Lower leg skin (tissue), 4 donors: ENCODE results near the gene FGFRL1. TPM values are rescaled to one million over a fixed set of nuclear protein-coding genes. Genes with fewer than 3 reads are reported as not detected.
A peak's percentile ranks its signal among the peaks of the same experiment; 100 is the strongest.
"Not testable (repeated sequence)": the region's sequence is repeated elsewhere in the genome, so short reads cannot be mapped to it uniquely, and the experiment has no call there.

Experiments used
- DNase-seq, 2 donors: peaks; one replicate each; pipeline ENCODE4 v3.0.0-alpha.2; 2019; ENCODE audit warnings: low spot score in 2 of 2
- H3K4me3 ChIP-seq: fragments of 200-600 bp; sonication (generic); 2 replicates; pipeline ENCODE4 v1.5.1; 2017; ENCODE audit warnings: mild to moderate bottlenecking, low read depth; ENCODE audit not compliant: poor library complexity, severe bottlenecking
- CTCF ChIP-seq, 3 donors: fragments of 450-650 bp; IDR thresholded peaks; one replicate each; pipeline ENCODE4 v1.5.1; 2016; ENCODE audit warnings: antibody characterized with exemption in 3 of 3, mild to moderate bottlenecking in 3 of 3, moderate library complexity in 2 of 3
- POLR2A ChIP-seq, 2 donors: fragments of 450-650 bp; IDR thresholded peaks; one replicate each; pipeline ENCODE4 v1.6.1; 2016 to 2017; ENCODE audit warnings: antibody characterized with exemption in 2 of 2, mild to moderate bottlenecking in 1 of 2, moderate library complexity in 1 of 2
- WGBS, 2 donors: methylation state at CpG; one replicate each; pipeline ENCODE4 v1.1.5; 2018; 5-methylcytosine and 5-hydroxymethylcytosine counted together
- intact Hi-C: fragments of 100-400 bp; cut with DNase I; formaldehyde crosslinking; loops from one replicate; pipeline ENCODE4 v1.15.0; 2023; ENCODE audit warnings: low total_unique reads
- total RNA-seq, 4 donors: library from RNA; depleted of rRNA; stranded (reverse); fragments of >200 nt; gene quantifications; one replicate each; pipeline ENCODE4 v1.1.0, GENCODE V29; 2016

The FGFRL1 gene
- total RNA-seq, 4 donors from 2014 or later = 7.4 to 13.7 (median 10.7) TPM

GRCh38 chr4:973431-974397 lies 37.7 kb upstream of the FGFRL1 start, which contains the start of gene DGKQ:
Gene DGKQ (minus strand): TSS chr4:973569. CDS start chr4:973482, 87 bp downstream.
- DNase-seq = peak; percentile 77 to 96
- TF ChIP-seq CTCF (IDR thresholded peaks at IDR 0.05) (no peak), POLR2A (IDR thresholded peaks at IDR 0.05) (no peak)
- 34 to 45% methylated on average over 24 to 61 of the region's 123 CpGs for WGBS, 2 donors
- peak within 1 kb of the TSS; percentile 67 for H3K4me3 ChIP-seq
- intact Hi-C loops = no loop called here

- DNase-seq = no peak
- 79 to 80% methylated on average over 4 to 8 of the region's 9 CpGs for WGBS, 2 donors
- no peak overlapping the region for H3K4me3 ChIP-seq
- intact Hi-C loops = no loop called here
- TF ChIP-seq POLR2A (IDR thresholded peaks at IDR 0.05) (no peak), CTCF (IDR thresholded peaks at IDR 0.05) (no peak)
Measured at GRCh38 chr4:974668-975067, 36.8 kb upstream of the FGFRL1 start.

GRCh38 chr4:976016-976415 lies 35.4 kb upstream of the FGFRL1 start:
- DNase-seq, H3K4me3 ChIP-seq, intact Hi-C loops: not testable (repeated sequence)
- WGBS, 2 donors = 90 to 94% methylated on average over 4 to 13 of the region's 25 CpGs

GRCh38 chr4:978957-979701 lies 32.3 kb upstream of the FGFRL1 start:
- WGBS, 2 donors = 58 to 63% methylated on average over 19 to 20 of the region's 20 CpGs
- no peak overlapping the region for H3K4me3 ChIP-seq
- TF ChIP-seq POLR2A (IDR thresholded peaks at IDR 0.05) = no peak
- TF ChIP-seq CTCF (IDR thresholded peaks at IDR 0.05) = no peak
- intact Hi-C loops = no loop called here
- no peak for DNase-seq

GRCh38 chr4:982291-982690 lies 29.1 kb upstream of the FGFRL1 start:
- DNase-seq = no peak
- 93 to 94% methylated on average over 17 of the region's 17 CpGs for WGBS, 2 donors
- no peak overlapping the region for H3K4me3 ChIP-seq
- intact Hi-C loops = no loop called here
- TF ChIP-seq CTCF (IDR thresholded peaks at IDR 0.05) (no peak), POLR2A (IDR thresholded peaks at IDR 0.05) (no peak)

GRCh38 chr4:982814-983213 lies 28.6 kb upstream of the FGFRL1 start:
- DNase-seq = no peak
- WGBS, 2 donors = 93 to 94% methylated on average over 15 of the region's 15 CpGs
- intact Hi-C loops = no loop called here
- no peak for TF ChIP-seq CTCF (IDR thresholded peaks at IDR 0.05)
- no peak for TF ChIP-seq POLR2A (IDR thresholded peaks at IDR 0.05)
- no peak overlapping the region for H3K4me3 ChIP-seq
